ENCODE data around the gene PTN. TPM values are rescaled to one million over a fixed set of nuclear protein-coding genes. Genes with fewer than 3 reads are reported as not detected.
"Not testable (repeated sequence)": the region's sequence is repeated elsewhere in the genome, so short reads cannot be mapped to it uniquely, and the experiment has no call there.

PTN gene
- total RNA-seq, 1 experiment from 2014 or later: 7.0 TPM

DNA sequence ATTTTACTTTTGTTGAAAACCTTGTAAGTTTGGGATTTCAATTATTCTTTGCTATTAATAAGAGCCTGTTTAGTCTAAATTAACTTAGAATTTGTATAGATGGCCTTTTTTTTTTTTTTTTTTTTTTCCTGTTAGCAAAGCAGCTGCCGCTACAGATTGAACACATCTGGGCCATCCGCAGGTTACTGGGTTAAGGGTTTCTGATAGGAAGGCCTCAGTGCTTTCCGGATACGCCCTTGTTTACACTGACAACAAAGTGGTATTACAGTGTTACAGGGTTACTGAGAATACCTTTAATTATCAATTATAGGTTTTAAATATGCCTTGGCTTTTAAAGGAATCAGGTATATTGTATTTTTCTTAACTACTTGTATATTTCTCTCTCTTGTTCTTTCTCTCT lies 76.8 kb downstream of the PTN start:
- ChIA-PET POLR2A (ENCODE audit: unreplicated experiment) (no interaction called here), CTCF (no interaction called here)
- no peaks in the 10 kb centered on the region for H3K4me1 ChIP-seq (replicated peaks; ENCODE audit: insufficient read depth)
- no peaks in the 10 kb centered on the region for H3F3A ChIP-seq (ENCODE audit: insufficient read depth, low read depth)
- H4K20me1 ChIP-seq (ENCODE audit: insufficient read depth): no peaks in the 10 kb centered on the region
- no peak for DNase-seq
- TF ChIP-seq, protein P1, sequence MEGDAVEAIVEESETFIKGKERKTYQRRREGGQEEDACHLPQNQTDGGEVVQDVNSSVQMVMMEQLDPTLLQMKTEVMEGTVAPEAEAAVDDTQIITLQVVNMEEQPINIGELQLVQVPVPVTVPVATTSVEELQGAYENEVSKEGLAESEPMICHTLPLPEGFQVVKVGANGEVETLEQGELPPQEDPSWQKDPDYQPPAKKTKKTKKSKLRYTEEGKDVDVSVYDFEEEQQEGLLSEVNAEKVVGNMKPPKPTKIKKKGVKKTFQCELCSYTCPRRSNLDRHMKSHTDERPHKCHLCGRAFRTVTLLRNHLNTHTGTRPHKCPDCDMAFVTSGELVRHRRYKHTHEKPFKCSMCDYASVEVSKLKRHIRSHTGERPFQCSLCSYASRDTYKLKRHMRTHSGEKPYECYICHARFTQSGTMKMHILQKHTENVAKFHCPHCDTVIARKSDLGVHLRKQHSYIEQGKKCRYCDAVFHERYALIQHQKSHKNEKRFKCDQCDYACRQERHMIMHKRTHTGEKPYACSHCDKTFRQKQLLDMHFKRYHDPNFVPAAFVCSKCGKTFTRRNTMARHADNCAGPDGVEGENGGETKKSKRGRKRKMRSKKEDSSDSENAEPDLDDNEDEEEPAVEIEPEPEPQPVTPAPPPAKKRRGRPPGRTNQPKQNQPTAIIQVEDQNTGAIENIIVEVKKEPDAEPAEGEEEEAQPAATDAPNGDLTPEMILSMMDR (conservative IDR thresholded peaks at IDR 0.05): no peak
- TF ChIP-seq EZH2 (IDR thresholded peaks at IDR 0.05; ENCODE audit: low read depth): no peak
- H3K9me2 ChIP-seq (ENCODE audit: insufficient read depth): no peaks in the 10 kb centered on the region
- no peaks in the 10 kb centered on the region for H3K27me3 ChIP-seq (ENCODE audit: insufficient read depth, low read depth)
- H3K9me3 ChIP-seq (ENCODE audit: insufficient read depth, low read depth): no peaks in the 10 kb centered on the region
- H3K4me2 ChIP-seq: no peak overlapping the region
- intact Hi-C loops (cut with micrococcal nuclease; ENCODE audit: unreplicated experiment): no loop called here
- H3K79me2 ChIP-seq (ENCODE audit: low read depth): no peaks in the 10 kb centered on the region
- BruUV-seq (replicated peaks): no TSS peak
- H3K36me3 ChIP-seq (ENCODE audit: low read depth): no peaks in the 10 kb centered on the region
- no peak overlapping the region for H3K4me3 ChIP-seq
- H2AFZ ChIP-seq: no peak overlapping the region
- no peak overlapping the region for H3K27ac ChIP-seq

GRCh38 chr7:137265480-137265879 lies 78.1 kb downstream of the PTN start:
- H3K79me2 ChIP-seq (ENCODE audit: low read depth): not testable (repeated sequence)

DNA sequence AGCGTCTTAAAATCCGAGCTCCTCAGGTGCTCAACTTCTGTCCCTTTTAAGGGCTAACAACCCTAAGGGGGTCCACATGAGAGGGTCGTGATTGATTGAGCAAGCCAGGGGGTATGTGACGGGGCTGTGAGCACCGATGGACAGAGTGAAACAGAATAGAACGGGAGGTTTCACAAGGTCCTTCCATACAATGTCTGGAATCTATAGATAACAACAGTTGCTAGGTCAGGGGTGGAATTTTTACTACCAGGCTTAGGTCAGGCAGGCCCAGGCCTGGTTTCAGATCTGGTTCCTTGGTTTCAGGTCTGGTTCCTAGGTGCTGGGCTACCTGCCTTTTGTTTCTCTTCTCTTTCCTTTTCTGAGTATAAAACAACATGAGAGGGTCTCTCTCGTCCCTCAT lies 80.9 kb downstream of the PTN start:
- intact Hi-C loops (cut with micrococcal nuclease; ENCODE audit: unreplicated experiment): no loop called here
- CTCF ChIA-PET: no interaction called here
- H3K27ac ChIP-seq: no peak overlapping the region
- no peaks in the 10 kb centered on the region for H3K36me3 ChIP-seq (ENCODE audit: low read depth)
- no peaks in the 10 kb centered on the region for H3K27me3 ChIP-seq (ENCODE audit: insufficient read depth, low read depth)
- no peak overlapping the region for H3K4me3 ChIP-seq
- no peaks in the 10 kb centered on the region for H3K4me1 ChIP-seq (replicated peaks; ENCODE audit: insufficient read depth)
- H3K4me2 ChIP-seq: no peak overlapping the region
- no peaks in the 10 kb centered on the region for H3F3A ChIP-seq (ENCODE audit: insufficient read depth, low read depth)
- H3K9me3 ChIP-seq (ENCODE audit: insufficient read depth, low read depth): no peaks in the 10 kb centered on the region
- no peak overlapping the region for H2AFZ ChIP-seq
- no peaks in the 10 kb centered on the region for H4K20me1 ChIP-seq (ENCODE audit: insufficient read depth)
- TF ChIP-seq, protein P1 (conservative IDR thresholded peaks at IDR 0.05): no peak
- no peak for TF ChIP-seq EZH2 (IDR thresholded peaks at IDR 0.05; ENCODE audit: low read depth)
- H3K79me2 ChIP-seq (ENCODE audit: low read depth): no peaks in the 10 kb centered on the region
- POLR2A ChIA-PET (ENCODE audit: unreplicated experiment): no interaction called here
- H3K9me2 ChIP-seq (ENCODE audit: insufficient read depth): no peaks in the 10 kb centered on the region
- no TSS peak for BruUV-seq (replicated peaks)
- no peak for DNase-seq

More at GRCh38 chr7:137265480-137265879, 78.1 kb downstream of the PTN start:
- H3K27ac ChIP-seq; H2AFZ ChIP-seq; H3F3A ChIP-seq (ENCODE audit: insufficient read depth, low read depth); H3K4me1 ChIP-seq (replicated peaks; ENCODE audit: insufficient read depth); DNase-seq; H3K4me2 ChIP-seq; POLR2A ChIA-PET (ENCODE audit: unreplicated experiment); H4K20me1 ChIP-seq (ENCODE audit: insufficient read depth); H3K4me3 ChIP-seq; H3K36me3 ChIP-seq (ENCODE audit: low read depth); H3K27me3 ChIP-seq (ENCODE audit: insufficient read depth, low read depth); intact Hi-C loops (cut with micrococcal nuclease; ENCODE audit: unreplicated experiment); H3K9me3 ChIP-seq (ENCODE audit: insufficient read depth, low read depth); H3K9me2 ChIP-seq (ENCODE audit: insufficient read depth); BruUV-seq (replicated peaks): not testable (repeated sequence)
- CTCF ChIA-PET: interaction anchor here (0.6 kb wide), 2 partner anchors 391 to 520 kb away, joined by 3 to 7 read pairs; no protein-coding TSS in a partner anchor

DNA sequence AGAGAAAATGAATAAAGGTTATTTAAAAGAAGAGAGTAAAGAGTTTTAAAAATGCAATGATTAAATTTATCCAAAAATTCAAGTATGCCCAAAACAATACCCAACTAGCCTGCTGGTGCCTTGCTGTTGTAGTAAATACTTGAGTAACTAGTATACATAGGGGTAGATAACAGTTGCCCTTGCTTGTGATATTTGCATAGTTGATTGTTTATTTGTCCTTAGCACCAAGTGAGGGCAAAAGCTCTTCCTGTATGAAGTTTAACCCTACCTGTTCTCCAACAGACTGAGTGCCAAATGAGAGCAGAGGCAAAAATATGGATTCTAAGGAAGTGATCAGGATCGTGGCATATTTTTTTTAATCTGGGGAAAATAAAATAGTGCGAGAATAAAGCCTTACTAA lies 85.0 kb downstream of the PTN start:
- no TSS peak for BruUV-seq (replicated peaks)
- Histone ChIP-seq H3K4me3 (no peak overlapping the region), H3K36me3 (ENCODE audit: low read depth) (no peaks in the 10 kb centered on the region), H3K4me1 (replicated peaks; ENCODE audit: insufficient read depth) (no peaks in the 10 kb centered on the region), H3K9me3 (ENCODE audit: insufficient read depth, low read depth) (no peaks in the 10 kb centered on the region), H4K20me1 (ENCODE audit: insufficient read depth) (no peaks in the 10 kb centered on the region), H2AFZ (no peak overlapping the region), H3F3A (ENCODE audit: insufficient read depth, low read depth) (no peaks in the 10 kb centered on the region), H3K27me3 (ENCODE audit: insufficient read depth, low read depth) (no peaks in the 10 kb centered on the region), H3K4me2 (no peak overlapping the region), H3K27ac (no peak overlapping the region), H3K79me2 (ENCODE audit: low read depth) (no peaks in the 10 kb centered on the region), H3K9me2 (ENCODE audit: insufficient read depth) (no peaks in the 10 kb centered on the region)
- CTCF ChIA-PET: no interaction called here
- DNase-seq: no peak
- intact Hi-C loops (cut with micrococcal nuclease; ENCODE audit: unreplicated experiment): no loop called here
- POLR2A ChIA-PET (ENCODE audit: unreplicated experiment): no interaction called here
- TF ChIP-seq, protein P1 (conservative IDR thresholded peaks at IDR 0.05): no peak
- no peak for TF ChIP-seq EZH2 (IDR thresholded peaks at IDR 0.05; ENCODE audit: low read depth)
